ENCODE measurements around the gene CCDC122.

Gene CCDC122

GRCh38 chr13:43878892-43879754 lies at the start of gene CCDC122:
TSS of gene CCDC122 (minus strand) at chr13:43879740. CDS start at chr13:43869376, 10,364 bp downstream.
- DNase-seq (ENCODE audit: low spot score), result no peak

- no peak for DNase-seq (ENCODE audit: low spot score)
These were observed 45.2 kb upstream of the CCDC122 start for GRCh38 chr13:43924549-43925245.

- no peak for DNase-seq (ENCODE audit: low spot score)
These were observed 41.6 kb upstream of the CCDC122 start for GRCh38 chr13:43920965-43921674.

- DNase-seq (ENCODE audit: low spot score), result no peak
These were observed 39.1 kb upstream of the CCDC122 start for GRCh38 chr13:43918636-43919035.

- DNase-seq (ENCODE audit: low spot score), result no peak
These were observed 37.3 kb upstream of the CCDC122 start for GRCh38 chr13:43916828-43917227.

- no peak for DNase-seq (ENCODE audit: low spot score)
These were observed 35.9 kb upstream of the CCDC122 start for GRCh38 chr13:43915451-43915850.

- DNase-seq (ENCODE audit: low spot score), result no peak
These were observed 32.3 kb upstream of the CCDC122 start for GRCh38 chr13:43911871-43912270.

GRCh38 chr13:43911278-43911677 lies 31.7 kb upstream of the CCDC122 start:
- DNase-seq (ENCODE audit: low spot score), result no peak

GRCh38 chr13:43910856-43911255 lies 31.3 kb upstream of the CCDC122 start:
- DNase-seq (ENCODE audit: low spot score), result no peak

GRCh38 chr13:43908156-43909126 lies 28.9 kb upstream of the CCDC122 start:
- peak; percentile 38 for DNase-seq (ENCODE audit: low spot score)

GRCh38 chr13:43905435-43906031 lies 26.0 kb upstream of the CCDC122 start:
- peak; percentile 68 for DNase-seq (ENCODE audit: low spot score)

GRCh38 chr13:43895940-43896339 lies 16.4 kb upstream of the CCDC122 start:
- DNase-seq (ENCODE audit: low spot score), result no peak

GRCh38 chr13:43894438-43894837 lies 14.9 kb upstream of the CCDC122 start:
- DNase-seq (ENCODE audit: low spot score), result no peak

- no peak for DNase-seq (ENCODE audit: low spot score)
These were observed 4.7 kb upstream of the CCDC122 start for GRCh38 chr13:43884222-43884621.

- DNase-seq (ENCODE audit: low spot score), result no peak
These were observed 4.1 kb upstream of the CCDC122 start for GRCh38 chr13:43883631-43884030.

- no peak for DNase-seq (ENCODE audit: low spot score)
These were observed 2.0 kb upstream of the CCDC122 start for GRCh38 chr13:43881580-43881979.

- DNase-seq (ENCODE audit: low spot score), result no peak
These were observed 1.4 kb upstream of the CCDC122 start for GRCh38 chr13:43880926-43881325.

- no peak for DNase-seq (ENCODE audit: low spot score)
These were observed 795 bp upstream of the CCDC122 start for GRCh38 chr13:43880214-43880855.

- no peak for DNase-seq (ENCODE audit: low spot score)
These were observed 228 bp upstream of the CCDC122 start, which contains the start of gene LACC1 for GRCh38 chr13:43879755-43880181. TSS of gene LACC1 (plus strand) at chr13:43879904. CDS start at chr13:43880986, 1,082 bp downstream.

- DNase-seq (ENCODE audit: low spot score), result no peak
These were observed 1.8 kb downstream of the CCDC122 start for GRCh38 chr13:43877766-43878165.

Measured in hematopoietic multipotent progenitor cell treated with erythropoietin and hydrocortisone succinate and interleukin-3 and kit ligand, for 15 days (in vitro differentiated cells).